ENCODE measurements around the gene BABAM2.

- TF ChIP-seq CTCF (IDR thresholded peaks at IDR 0.05; ENCODE audit: poor library complexity) (no peak), EZH2 (IDR thresholded peaks at IDR 0.05; ENCODE audit: borderline replicate concordance) (no peak)
Observed at GRCh38 chr2:27866237-27866636, 24.3 kb upstream of the BABAM2 start.

Data from hepatocyte (in vitro differentiated cells).